HG03457 (cell line): Measurements from ENCODE around the gene FLT1.
A peak's percentile ranks its signal among the peaks of the same experiment; 100 is the strongest.

Source experiments
- ATAC-seq: cut with Tn5 transposase; IDR thresholded peaks from one replicate; pipeline ENCODE4 v1.9.1; 2021; ENCODE audit warnings: moderate number of reproducible peaks; ENCODE audit not compliant: unreplicated experiment

Gene FLT1

DNA sequence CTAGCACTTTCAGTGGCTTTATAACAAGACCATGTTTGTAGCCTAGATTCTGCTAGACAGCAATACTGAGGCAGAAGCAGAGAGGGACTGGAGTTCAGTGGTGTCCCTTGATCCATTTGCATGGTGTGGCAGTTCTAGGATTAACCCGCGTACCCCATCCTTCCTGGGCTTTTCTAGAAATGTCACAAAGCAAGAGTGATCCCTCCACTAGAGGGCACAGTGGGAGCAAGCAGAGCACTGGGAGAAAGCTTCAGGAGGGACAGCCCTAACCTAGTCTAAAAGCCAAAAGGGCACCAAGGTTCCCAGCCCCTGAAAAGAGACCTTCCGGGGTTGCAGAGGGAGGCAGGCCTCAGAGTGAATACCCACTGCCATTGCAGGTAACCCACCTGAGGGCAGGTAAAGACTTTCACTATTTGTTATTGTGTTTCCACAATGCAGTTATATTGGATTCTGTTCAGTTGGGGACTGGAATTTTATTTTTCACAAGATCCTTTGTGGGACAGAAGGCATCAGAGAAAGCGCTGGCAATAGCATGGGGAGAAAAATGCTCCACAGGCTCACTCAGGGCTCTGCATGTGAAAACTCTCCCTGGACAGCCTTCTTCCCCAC is 170.6 kb downstream of the FLT1 start:
- ATAC-seq: no peak

DNA sequence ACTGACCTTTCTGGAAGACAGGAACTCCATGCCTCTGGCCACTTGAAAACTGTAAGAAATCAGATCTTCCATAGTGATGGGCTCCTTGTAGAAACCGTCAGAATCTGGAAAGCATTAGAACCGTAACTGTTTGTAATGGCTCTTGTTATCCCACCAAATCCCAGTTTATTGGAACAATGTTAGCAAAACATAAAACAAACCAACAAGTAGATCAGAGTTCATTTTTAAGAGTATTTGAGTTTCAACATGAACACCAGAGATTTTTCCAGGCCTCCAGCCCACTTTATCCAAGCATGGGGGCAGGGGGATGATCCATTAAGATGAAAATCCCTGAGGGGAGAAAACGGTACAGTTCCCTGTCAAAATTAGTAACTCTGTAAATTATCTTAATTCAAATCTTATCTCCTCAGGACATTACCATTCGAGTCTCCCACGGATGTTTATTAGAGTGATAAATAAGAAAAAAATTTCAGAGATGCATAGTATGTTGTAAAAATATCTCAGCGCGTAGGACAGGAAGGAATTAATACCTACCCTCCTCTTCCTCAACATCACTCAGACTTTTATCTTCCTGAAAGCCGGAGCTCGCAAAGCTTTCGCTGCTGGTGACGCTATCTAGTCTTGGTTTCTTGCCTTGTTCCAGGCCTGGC is 172.5 kb downstream of the FLT1 start:
- ATAC-seq: no peak

DNA sequence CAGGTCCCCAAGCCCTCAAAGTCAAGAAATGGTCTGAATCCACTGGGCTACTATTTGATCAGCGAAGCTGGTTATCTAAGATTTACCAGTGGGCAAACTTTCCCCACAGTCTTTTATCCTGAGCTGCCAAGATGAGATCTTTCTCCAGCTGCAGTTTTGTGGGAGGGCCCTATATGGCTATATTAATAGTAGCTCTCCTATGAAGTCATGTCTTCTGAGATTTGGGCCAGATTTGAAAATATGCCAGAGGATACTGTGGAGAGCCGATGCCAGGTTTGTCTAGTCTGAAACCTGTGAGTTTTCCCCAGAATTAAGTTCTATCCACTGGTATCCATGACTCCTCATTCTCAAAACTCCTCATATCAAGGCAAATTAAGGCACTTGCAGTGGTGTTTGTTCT is 173.2 kb downstream of the FLT1 start:
- no peak for ATAC-seq

DNA sequence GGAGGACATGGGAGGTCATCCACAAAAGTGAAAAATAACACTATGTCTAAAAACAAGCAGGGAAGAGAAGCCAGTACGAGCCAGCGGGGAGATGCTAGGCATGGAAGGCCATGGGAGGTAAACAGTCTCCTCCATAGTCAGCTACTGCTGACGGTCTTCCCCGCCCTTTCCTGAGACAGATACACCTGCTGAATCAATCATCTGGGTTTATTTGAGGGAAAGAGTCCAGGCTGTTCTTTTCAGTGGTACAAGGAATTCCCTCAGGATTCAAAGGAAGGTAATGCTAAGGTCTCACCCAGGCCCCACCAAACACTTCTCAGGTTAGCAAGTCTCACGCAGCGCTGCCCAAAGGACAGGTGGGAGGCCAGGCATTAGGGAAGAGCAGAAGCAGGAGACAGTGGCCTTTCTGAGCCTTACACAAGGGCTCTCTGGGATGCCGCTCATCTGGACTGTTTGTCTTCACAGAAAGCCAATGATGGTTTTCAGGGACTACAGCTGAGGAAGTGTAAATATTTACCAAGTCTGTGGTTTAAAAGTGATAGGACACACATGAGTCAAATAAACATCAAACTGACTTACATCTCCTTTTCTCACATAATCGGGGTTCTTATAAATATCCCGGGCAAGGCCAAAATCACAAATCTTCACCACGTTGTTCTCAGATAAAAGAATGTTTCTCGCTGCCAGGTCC is 173.9 kb downstream of the FLT1 start:
- ATAC-seq: no peak

DNA sequence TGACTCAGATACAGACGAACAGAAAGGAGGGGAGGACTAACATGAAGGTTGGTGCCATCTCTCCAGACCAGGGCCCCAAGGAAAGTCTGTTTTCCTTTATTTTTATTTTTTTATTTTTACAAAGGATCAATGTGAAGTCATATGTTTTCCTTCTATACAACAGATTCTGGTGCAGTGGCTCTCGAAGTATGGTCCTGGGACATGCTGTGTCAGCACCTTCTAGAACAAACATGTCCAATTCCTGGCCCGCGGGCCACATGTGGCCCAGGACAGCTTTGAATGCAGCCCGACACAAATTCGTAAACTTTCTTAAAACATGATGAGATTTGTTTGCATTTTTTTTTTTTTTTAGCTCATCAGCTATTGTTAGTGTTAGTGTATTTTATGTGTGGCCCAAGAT is 174.7 kb downstream of the FLT1 start:
- no peak for ATAC-seq

DNA sequence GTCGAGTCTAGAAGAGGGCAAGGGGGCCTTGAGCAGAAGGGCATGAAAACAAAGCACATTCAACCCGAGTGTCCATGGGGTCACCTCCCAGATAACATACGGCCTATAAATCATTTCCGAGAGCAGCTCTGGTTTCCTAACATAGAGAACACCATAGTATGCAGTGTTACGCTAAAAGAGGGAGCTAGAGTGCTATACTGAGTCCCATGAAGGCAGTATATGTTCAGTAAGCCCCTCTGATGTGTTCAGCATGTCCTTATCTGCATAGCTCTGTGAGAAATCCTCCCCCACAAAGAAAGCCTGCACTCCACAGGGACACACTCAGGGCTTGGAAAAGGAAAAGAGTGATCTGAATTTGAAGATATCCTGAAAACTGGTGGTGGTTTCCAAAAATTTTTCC is 175.4 kb downstream of the FLT1 start:
- ATAC-seq: no peak

DNA sequence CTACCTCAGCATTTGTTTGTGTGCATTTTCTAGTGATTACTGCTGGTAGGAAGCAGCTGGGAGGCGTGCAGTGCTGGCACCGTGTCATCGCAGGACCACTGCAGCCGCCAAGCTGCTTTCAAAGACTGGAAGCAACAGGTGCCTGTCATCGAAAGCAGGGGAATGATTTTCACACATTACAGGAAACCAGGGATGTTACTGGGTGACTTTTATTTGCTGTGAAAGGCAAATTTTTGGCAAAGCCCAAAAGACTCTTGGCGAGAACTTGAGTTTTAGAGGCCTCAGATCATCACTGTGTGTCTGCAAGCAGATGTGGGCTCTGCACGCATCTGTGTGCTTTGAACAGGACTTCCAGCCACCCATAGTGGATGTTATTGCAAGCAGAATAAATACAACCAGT is 176.4 kb downstream of the FLT1 start:
- ATAC-seq: no peak

DNA sequence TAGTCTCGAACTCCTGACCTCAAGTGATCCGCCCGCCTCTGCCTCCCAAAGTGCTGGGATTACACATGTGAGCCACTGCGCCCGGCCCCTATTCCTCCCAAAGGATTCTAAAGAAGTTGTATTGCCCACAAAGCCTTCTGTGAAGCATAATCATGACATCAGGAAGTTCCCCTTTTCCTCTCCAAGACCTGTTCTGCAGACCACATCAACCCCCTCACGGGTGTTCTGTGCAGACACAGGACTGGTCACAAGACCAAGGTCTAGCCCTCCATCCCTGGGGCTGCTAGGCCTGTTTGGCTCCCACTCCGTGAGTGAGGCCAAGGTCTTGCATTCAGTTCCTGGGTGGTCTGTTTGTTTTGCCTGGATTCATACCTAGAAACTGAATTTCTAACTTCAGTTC is 178.1 kb downstream of the FLT1 start:
- ATAC-seq: no peak

DNA sequence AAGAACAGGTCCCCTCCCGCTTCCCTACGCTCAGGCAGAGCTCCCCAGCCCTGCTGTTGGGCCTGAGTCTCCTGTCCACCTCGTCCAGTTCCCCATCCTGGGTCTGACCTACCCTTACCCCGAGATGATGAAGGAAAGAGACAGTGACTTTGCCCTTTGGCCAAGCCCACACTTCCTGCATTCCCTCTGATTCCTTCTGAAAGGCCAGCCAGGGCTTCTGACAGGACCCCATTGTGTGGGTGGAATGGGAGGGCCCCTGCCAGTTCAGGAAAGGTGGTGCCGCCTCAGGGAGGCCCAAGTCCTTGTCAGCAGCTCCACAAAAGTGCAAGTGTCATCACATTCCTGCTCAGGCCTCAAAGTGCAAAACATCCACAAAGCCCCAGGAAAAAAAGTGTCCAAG is 178.8 kb downstream of the FLT1 start:
- no peak for ATAC-seq

DNA sequence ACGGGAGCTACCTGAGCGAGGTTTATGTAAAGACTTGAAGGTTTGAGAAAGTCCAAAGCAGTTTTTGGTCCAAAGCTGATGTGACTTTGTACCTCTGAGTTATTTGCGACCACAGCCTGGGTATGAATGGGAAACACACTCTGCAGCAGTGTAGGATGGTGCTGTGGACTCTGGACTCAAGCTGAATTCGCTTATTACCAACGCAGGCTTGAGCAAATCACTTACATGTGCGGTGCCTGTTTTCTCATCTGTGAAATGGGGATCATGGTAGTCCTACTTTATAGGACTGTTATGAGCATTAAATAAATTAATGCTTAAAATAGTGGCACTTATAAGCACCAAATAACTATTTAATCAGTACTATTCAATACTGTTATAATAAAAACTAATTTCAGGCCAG is 180.0 kb downstream of the FLT1 start:
- ATAC-seq: no peak

DNA sequence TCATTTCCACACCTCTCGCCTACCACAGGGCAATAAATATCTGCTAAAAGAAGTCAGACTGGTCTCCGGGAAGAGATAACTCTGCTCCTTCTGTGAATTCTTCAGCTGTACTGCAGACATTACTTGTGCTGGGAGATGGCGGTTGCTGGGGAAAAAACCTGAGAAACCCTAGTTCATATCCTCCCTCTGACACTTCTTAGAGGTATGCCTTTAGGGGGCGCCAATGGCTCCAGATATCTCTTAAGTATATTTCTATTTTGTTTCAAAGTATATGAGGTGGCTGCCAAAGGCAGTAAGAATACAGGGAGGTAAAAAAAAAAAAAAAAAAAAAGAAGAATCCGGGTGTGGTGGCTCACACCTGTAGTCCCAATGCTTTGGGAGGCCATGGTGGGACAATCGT is 181.3 kb downstream of the FLT1 start:
- ATAC-seq: no peak

DNA sequence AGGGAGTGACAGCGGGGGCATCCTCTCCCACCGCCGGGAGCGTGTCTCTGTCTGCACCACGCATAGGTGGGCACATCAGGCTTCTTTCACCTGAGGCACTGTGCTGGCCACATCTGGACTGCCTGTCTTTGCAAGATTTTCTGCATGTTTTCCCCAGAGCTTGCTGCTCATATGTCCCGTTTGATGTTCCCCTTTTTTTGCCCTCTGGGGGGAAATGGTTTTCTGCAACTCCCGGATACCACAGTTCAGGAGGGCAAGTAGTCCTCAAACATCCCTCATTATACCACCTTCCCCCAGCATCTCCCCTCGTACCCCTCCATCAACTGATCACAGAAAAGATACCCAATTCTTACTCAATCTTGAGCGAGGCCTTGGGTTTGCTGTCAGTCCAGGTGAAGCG is 188.6 kb downstream of the FLT1 start:
- ATAC-seq: no peak

DNA sequence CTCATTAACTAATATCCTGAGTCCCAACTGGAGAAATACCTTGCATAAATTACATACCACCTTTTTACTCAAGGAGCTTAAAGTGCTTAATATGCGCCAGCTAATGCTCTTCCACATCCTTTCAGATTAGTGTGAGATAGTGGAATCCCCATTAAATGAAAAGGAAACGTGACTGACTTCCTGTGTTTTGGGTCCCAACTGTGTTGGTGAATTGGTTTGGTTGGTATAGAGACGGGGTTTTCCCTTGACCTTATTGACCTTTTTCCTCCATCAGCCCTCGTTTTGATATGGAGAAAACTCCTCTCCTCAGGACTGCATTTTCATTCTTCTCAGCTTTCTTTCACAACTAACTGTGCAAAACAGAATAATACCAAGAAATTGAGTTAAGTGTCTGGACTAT is 193.1 kb downstream of the FLT1 start:
- no peak for ATAC-seq

DNA sequence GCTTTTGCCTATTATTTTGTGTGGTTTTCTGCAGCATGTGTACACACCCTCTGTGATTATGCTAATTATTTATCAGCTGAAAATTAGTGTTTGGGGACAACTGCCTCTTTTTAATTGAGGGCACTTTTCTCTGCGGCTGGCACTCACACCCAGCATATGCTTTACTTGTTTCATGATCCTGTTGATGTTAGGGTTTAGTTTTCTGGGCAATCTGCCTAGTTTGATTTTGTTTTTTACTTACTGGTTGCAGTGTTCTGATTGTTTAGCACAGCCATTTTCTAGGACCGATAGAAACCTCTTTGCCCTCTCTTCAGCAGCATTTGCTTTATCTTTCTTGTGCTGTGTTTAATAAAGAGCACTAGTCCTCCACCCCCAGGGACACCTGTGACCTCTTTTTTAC is 195.0 kb downstream of the FLT1 start:
- no peak for ATAC-seq

DNA sequence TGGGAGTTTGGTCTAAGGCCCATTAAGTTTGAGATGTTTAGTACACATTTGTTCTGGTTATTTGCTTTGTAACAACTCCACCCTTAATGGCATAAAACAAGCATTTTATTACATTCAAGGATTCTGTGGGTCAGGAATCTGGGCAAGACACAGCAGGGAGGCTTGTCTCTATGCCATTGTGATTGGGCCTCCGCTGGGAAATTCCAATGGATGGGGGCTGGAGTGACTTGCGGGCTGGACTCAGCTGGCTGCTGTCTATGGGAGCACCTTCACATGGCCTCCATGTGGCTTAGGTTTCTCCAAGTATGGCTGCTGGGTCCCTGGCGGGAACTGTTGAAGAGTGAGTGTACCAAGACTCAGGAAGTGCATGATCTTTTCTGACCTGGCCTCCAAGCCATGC is 197.6 kb downstream of the FLT1 start:
- ATAC-seq: no peak

DNA sequence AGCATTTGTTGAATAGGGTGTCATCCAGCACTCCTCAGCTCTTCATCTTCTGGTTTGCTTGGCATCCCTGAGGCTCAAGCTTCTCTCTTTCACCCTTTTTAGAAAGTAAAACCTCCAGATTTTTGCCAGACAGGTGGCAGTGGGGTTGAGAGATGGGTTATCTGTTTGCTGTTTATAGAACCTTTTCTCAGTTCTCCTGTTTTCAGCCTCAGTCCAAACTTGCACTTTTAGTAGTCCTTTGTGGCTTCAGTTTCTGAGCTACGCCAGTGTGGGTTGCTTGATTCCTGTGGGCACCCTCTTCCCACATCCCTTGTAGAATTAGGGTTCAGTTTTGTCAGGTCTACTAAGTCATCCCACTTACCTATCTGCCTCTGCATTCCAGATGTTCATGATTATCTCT is 208.7 kb downstream of the FLT1 start:
- ATAC-seq: no peak

DNA sequence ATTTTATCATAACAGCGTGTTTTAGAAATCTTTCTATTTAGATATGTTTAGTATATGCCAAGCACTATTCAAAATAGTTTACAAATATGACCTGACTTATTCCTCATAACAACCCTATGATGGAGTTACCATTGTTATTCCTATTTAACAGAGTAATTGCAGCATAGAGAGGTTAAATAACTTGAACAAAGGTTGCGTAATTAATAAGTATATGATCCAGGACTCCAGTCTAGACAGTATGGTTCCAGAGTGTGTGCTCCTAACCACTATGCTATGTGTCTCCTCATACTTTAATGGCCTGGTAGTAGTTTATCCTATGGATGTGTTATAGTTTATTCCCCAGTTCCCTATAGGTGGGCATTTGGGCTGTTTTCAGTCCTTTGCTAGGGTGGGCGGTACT is 211.3 kb downstream of the FLT1 start:
- ATAC-seq: no peak

DNA sequence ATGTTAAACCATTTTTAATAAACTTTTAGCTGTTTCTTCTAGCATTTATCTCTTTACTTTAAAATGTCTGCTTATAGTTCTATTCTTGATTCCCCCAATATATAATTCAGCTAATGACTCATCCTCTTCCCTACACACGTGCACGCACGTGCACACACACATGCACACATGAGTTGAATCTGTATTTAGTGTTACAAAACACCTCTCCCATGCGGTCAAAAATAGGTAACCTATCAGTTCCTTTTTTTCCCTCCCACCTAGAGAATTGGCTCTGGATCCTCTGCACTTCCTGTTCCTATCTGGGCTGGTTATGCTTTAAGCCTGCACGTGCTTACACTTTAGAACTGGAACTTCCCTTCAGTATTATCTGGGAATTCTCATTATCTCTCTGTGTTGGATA is 212.5 kb downstream of the FLT1 start:
- ATAC-seq: peak; percentile 55

DNA sequence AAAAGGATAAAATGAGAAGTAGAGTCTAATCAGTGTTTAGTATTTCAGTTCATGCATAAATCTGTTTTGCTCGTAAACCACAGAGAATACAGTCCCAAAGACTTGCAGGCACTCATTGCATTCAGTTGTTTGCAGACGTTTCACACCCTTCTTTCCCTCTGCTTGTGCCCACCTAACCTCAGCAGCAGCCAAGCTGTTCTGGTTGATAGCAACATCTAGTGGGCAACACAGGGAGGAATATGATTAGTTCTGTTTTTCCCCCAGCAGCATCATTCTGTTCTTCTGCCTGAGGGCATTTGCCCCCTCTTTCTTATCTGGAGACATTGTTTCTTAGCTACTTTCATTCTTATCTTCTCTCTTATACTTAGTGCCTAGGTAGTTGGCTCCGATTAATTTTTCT is 221.0 kb downstream of the FLT1 start:
- no peak for ATAC-seq

DNA sequence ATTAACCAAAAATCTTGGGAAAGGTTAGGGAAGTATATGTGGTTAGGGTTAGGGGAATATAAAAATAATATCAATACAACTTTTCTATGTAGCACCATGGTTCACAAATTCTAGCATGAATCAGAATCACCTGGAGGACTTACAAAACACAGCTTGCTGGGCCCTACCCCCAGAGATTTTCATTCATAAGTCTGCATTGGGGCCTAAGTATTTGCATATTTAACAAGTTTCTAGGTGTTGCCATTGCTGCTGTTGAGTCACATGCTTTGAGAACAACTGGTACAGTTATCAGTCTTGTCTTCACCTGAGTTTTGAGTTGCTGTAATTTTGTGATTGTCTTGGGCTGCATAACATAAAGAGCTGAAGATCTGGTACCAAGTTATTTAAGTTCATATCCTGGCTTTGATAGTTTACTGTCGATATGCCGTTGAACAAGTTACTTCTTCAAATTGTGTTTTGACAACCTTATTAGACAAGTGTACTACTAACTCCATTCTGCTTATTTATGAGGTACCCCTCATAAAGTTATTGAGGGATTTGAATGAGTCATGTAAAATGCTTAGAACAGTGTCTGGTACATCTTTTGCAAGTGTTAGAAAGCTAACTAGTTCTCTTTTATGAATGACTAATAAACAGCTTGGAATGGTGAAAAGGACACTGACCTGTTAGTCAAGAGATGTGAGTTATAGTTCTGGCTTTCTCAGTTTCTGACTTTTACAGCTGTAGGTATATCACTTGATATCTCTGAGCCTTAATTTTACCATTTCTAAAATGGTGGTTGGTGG is 223.7 kb downstream of the FLT1 start:
- ATAC-seq: no peak

DNA sequence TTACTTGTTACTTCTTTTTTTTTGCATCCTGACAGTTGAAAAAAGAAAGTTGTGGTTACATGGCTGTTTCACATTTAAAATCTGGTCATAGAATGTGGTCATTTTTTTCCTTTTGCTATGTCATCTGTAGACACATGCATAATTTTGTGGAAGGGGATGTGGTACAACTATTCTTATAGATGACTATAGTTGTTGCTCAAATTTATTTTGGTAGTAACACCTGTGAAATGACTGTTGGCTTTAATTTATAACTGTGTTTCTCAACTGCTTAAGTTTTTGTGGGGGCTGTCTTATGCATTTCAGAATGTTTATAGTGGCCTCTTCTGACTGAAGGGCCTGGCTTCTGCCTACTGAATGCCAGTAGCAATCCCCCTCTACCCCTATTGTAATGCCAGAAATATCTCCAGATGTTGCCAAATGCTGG is 226.1 kb downstream of the FLT1 start:
- peak; percentile 95 for ATAC-seq

DNA sequence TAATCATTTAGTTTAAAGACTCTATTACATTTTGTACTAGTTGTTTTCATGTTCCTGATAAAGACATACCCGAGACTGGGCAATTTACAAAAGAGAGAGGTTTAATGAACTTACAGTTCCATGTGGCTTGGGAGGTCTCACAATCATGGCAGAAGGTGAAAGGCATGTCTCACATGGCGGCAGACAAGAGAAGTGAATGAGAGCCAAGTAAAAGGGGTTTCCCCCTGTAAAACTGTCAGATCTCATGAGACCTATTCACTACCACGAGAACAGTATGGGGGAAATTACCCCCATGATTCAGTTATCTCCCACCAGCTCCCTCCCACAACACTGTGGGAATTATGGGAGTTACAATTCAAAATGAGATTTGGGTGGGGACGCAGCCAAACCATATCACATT is 227.4 kb downstream of the FLT1 start:
- ATAC-seq: no peak
